Transverse colon (tissue), 4 donors: ENCODE measurements around the gene RNASE11. TPM values are rescaled to one million over a fixed set of nuclear protein-coding genes. Genes with fewer than 3 reads are reported as not detected.

Experiments used
- DNase-seq: peaks from one replicate; pipeline ENCODE4 v3.0.0-alpha.2; 2019
- H3K27ac ChIP-seq, 4 donors: fragments of 200-600 bp; sonication (generic); 2 replicates each; pipeline ENCODE4 v1.5.1; 2016 to 2018; ENCODE audit warnings: inconsistent platforms in 4 of 4
- H3K27me3 ChIP-seq: fragments of 200-600 bp; sonication (generic); 2 replicates; pipeline ENCODE4 v1.5.1; 2017; ENCODE audit warnings: inconsistent platforms
- H3K36me3 ChIP-seq, 4 donors: fragments of 200-600 bp; sonication (generic); 2 replicates each; pipeline ENCODE4 v1.5.1; 2017 to 2019; ENCODE audit warnings: inconsistent platforms in 4 of 4
- H3K4me1 ChIP-seq, 4 donors: fragments of 200-600 bp; sonication (generic); 2 replicates each; pipeline ENCODE4 v1.5.1; 2017 to 2020; ENCODE audit warnings: inconsistent platforms in 4 of 4
- H3K4me3 ChIP-seq, 4 donors: fragments of 200-600 bp; sonication (generic); 1 replicate in 1 of 4; 2 replicates in 3 of 4; pipeline versions ENCODE4 v1.5.1 to v1.6.1; 2017 to 2019; ENCODE audit warnings: inconsistent platforms in 4 of 4
- H3K9me3 ChIP-seq, 2 donors: fragments of 200-600 bp; sonication (generic); 2 replicates each; pipeline ENCODE4 v1.5.1; 2017 to 2019; ENCODE audit warnings: inconsistent platforms in 2 of 2
- CTCF ChIP-seq, 5 experiments: fragments of 200-600 bp in 3 of 5; fragments of 450-650 bp in 2 of 5; sonication (generic) in 3 of 5; IDR thresholded peaks; 1 replicate in 2 of 5; 2 replicates in 3 of 5; pipeline ENCODE4 v1.5.1; 2016 to 2017; ENCODE audit warnings: antibody characterized with exemption in 5 of 5, inconsistent platforms in 3 of 5, mild to moderate bottlenecking in 2 of 5, moderate library complexity in 1 of 5
- EP300 ChIP-seq: sonication (generic); formaldehyde crosslinking; IDR thresholded peaks from one replicate; pipeline ENCODE4 v1.6.1; 2017; ENCODE audit warnings: antibody characterized with exemption, low read depth
- POLR2A ChIP-seq: fragments of 450-650 bp; IDR thresholded peaks from one replicate; pipeline ENCODE4 v1.6.1; 2016; ENCODE audit warnings: antibody characterized with exemption, mild to moderate bottlenecking, moderate library complexity
- POLR2AphosphoS5 ChIP-seq, 3 donors: sonication (generic); formaldehyde crosslinking; IDR thresholded peaks; one replicate each; pipeline ENCODE4 v1.6.1; 2016; ENCODE audit warnings: antibody characterized with exemption in 3 of 3
- WGBS, 2 donors: methylation state at CpG; one replicate each; pipeline ENCODE4 v1.1.5; 2018; ENCODE audit warnings: low coverage in 1 of 2; 5-methylcytosine and 5-hydroxymethylcytosine counted together
- in situ Hi-C, 4 donors: fragments of 200-750 bp; cut with MboI; loops; one replicate each; pipeline versions ENCODE4 v1.15.0 to v1.15.1; 2017; ENCODE audit warnings: low sequenced_read_pairs in 3 of 4, low pct_ligation_motif_present in 1 of 4, low pct_unique_long_range_greater_than_20kb in 1 of 4
- intact Hi-C: fragments of 100-400 bp; cut with DNase I; formaldehyde crosslinking; loops from one replicate; pipeline ENCODE4 v1.15.1; 2023; ENCODE audit warnings: low total_unique reads
- total RNA-seq, 4 donors: library from RNA; depleted of rRNA; stranded (reverse); fragments of >200 nt; gene quantifications; one replicate each; pipeline ENCODE4 v1.1.0, GENCODE V29; 2016

The RNASE11 gene
- not detected for total RNA-seq

GRCh38 chr14:20587489-20588154 lies at the start of gene RNASE11:
RNASE11 (minus strand) TSS chr14:20588001.
- Histone ChIP-seq H3K27me3 (no peaks in the 10 kb centered on the region), H3K9me3 (no peaks in the 10 kb centered on the region), H3K4me1 (no peaks in the 10 kb centered on the region), H3K36me3 (no peaks in the 10 kb centered on the region), H3K27ac (no peak within 1 kb of the TSS), H3K4me3 (no peak within 1 kb of the TSS)
- in situ Hi-C loops: no loop called here
- TF ChIP-seq POLR2A (no peak), EP300 (no peak), CTCF (IDR thresholded peaks at IDR 0.05) (no peak), POLR2AphosphoS5 (IDR thresholded peaks at IDR 0.05) (no peak)
- no peak for DNase-seq
- WGBS, 2 donors: 77 to 78% methylated on average over 4 to 6 of the region's 6 CpGs
- intact Hi-C loops: no loop called here

GRCh38 chr14:20632831-20633691 lies 45.3 kb upstream of the RNASE11 start:
- Histone ChIP-seq H3K9me3 (no peaks in the 10 kb centered on the region), H3K27ac (peak overlapping the region in 1 of 4 donors; percentile 2), H3K27me3 (peaks cover 45% of the 10 kb centered on the region), H3K36me3 (no peaks in the 10 kb centered on the region), H3K4me3 (peak overlapping the region; percentile 5 to 47 (median 17)), H3K4me1 (peaks cover 3 to 28% (median 26%) of the 10 kb centered on the region in 4 donors)
- 0 to 21% methylated on average over 1 to 44 of the region's 45 CpGs for WGBS, 2 donors
- intact Hi-C loops: no loop called here
- DNase-seq: peak; percentile 59
- in situ Hi-C loops: no loop called here
- TF ChIP-seq CTCF (IDR thresholded peaks at IDR 0.05) (no peak), POLR2AphosphoS5 (IDR thresholded peaks at IDR 0.05) (no peak), POLR2A (no peak), EP300 (no peak)

GRCh38 chr14:20632448-20632830 lies 44.6 kb upstream of the RNASE11 start:
- no peak for DNase-seq
- in situ Hi-C loops: no loop called here
- Histone ChIP-seq H3K36me3 (no peaks in the 10 kb centered on the region), H3K9me3 (no peaks in the 10 kb centered on the region), H3K27ac (no peak overlapping the region), H3K4me3 (peak overlapping the region; percentile 5 to 47 (median 17)), H3K27me3 (peaks cover 49% of the 10 kb centered on the region), H3K4me1 (peaks cover 3 to 28% (median 26%) of the 10 kb centered on the region in 4 donors)
- intact Hi-C loops: no loop called here
- WGBS, 2 donors: 0 to 1% methylated on average over 7 to 19 of the region's 19 CpGs
- TF ChIP-seq POLR2AphosphoS5 (IDR thresholded peaks at IDR 0.05) (no peak), POLR2A (no peak), CTCF (IDR thresholded peaks at IDR 0.05) (no peak), EP300 (no peak)

- H3K36me3 ChIP-seq: no peaks in the 10 kb centered on the region
- intact Hi-C loops (no loop called here), in situ Hi-C loops (no loop called here)
- no peaks in the 10 kb centered on the region for H3K9me3 ChIP-seq
- 0 to 2% methylated on average over 1 to 18 of the region's 18 CpGs for WGBS, 2 donors
- H3K27me3 ChIP-seq: peaks cover 47% of the 10 kb centered on the region
- H3K4me1 ChIP-seq: peaks cover 3 to 28% (median 26%) of the 10 kb centered on the region in 4 donors
- DNase-seq: peak; percentile 78
- no peak for TF ChIP-seq POLR2AphosphoS5 (IDR thresholded peaks at IDR 0.05)
- TF ChIP-seq CTCF (IDR thresholded peaks at IDR 0.05): no peak
- TF ChIP-seq EP300: no peak
- no peak for TF ChIP-seq POLR2A
- H3K27ac ChIP-seq: no peak overlapping the region
- H3K4me3 ChIP-seq: peak overlapping the region in 3 of 4 donors; percentile 5 to 47 (median 29)
These were observed 44.1 kb upstream of the RNASE11 start for GRCh38 chr14:20631880-20632389.
